ENCODE data around the gene CHRNA4.
"Not testable (repeated sequence)": the region's sequence is repeated elsewhere in the genome, so short reads cannot be mapped to it uniquely, and the experiment has no call there.

CHRNA4 gene

DNA sequence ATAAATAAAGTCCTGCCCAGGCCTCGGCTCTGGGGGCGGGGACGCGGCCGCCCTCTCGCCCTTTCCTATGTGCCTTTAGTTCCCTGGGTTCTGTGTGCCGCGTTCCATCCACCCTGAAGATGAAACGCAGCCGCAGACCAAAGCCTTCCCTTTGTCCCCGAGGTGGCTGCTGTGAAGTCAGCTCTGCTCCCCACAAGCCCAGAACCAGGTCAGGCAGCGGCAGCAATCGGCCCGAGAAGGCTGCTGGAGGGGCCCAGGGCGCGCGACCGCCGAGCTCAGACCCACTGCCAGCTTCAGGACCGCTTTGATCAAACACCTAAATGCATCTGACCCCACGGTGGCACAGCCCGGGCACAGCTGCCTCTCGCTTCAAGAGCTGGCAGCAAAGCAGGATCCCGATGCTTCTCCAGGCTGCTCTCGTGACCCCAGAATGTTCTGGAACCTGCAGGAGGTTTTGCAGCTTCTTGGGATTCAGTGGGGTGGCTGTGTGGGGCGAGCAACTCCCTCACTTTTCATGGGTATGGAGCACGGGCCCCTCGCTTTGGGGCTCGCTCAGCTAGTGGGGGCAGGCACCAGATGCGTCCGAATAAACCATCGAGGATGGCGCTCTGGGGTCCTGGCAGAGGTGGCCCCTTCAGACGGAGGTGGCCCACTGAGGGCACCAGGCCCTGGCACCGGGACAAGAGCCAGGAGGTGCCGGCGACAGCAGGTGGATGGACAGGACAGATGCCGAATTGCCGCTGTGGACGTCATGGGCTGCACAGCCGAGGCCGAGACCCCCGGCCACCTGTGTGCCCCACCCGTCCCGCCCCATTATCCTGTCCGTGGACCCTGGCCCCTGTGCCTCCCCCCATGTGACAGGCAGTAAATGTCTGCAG is 13.0 kb downstream of the CHRNA4 start:
- DNase-seq, result no peak

- no peak for DNase-seq
These were observed 13.9 kb downstream of the CHRNA4 start for GRCh38 chr20:63347081-63347741.

DNA sequence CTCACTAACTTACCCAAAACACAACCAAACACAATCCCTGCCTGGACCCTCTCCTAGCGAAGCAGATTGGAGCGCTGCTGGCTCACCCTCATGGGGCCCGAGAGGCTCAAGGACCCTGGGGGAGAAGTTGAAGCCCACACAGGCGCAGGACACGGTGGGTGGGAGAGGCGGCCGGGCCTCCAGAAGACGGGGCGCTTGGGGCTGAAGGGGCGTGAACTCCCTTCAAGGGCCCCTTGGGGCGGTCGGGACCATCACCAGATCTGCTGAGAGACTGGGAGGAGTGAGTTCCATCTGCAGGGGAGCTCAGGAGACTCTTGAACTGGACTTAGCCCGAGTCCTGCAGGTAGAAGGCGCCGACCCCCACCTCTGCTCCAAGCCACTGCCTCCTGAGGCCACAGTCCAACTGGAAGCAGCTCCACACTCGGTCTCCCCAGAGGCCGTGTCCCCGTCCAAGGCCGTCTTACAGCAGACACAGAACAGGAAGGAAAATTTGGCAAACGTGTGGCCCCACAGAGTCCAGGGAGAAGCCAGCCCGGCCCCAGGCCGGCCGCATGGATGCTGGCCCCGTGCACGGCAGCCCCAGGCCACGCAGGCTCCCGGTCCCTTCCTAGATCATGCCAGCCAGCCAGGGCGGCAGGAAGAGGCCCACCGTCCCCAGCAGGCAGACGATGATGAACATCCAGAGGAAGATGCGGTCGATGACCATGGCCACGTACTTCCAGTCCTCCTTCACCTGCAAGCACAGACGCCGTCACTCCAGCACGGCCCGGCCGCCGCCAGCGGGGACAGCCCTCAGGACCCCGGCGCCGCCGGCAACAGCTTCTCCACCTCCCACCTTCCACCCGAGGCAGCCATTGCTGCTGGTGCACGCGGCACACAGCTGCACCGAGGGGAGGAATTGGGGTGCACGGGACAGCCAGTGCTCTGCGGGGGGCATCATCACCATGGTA is 14.7 kb downstream of the CHRNA4 start:
- DNase-seq, result no peak

DNA sequence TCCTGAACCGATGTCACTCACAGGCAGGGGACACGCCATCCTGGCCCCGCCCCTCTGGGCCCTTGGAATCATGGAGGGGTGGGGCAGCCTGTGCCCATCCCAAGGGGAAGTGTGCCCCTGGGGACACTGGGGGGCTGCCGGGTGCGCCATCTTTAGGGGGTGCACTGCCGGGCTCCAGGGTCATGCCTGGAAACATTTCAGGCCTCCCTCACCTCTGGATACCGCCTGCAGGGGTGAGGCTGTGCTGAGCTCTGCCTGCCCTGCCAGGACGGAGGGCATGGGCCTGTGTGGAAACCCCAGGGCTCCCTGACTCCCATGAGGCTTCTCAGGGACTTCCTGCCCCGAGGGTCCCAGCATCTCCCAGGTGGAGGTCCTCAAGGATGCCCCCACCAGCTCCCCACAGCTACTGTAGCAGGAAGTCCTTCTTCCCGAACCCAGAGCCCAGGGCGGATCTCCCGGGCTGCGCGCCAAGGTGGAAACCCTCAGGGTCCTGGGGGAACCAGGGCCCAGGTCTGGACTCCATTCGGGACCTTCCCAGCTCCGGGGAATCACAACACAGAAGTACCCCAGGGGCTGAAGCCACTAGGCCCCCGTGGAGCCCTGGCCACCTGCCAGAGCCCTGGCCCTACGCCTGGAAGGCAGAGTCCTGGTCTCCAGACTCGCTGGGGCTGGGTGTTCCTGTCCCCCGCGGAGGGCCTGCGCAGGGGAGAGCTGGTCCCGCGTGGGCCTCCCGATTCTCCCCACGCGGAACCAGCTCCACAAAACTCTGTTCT is 15.6 kb downstream of the CHRNA4 start:
- DNase-seq, result no peak

DNA sequence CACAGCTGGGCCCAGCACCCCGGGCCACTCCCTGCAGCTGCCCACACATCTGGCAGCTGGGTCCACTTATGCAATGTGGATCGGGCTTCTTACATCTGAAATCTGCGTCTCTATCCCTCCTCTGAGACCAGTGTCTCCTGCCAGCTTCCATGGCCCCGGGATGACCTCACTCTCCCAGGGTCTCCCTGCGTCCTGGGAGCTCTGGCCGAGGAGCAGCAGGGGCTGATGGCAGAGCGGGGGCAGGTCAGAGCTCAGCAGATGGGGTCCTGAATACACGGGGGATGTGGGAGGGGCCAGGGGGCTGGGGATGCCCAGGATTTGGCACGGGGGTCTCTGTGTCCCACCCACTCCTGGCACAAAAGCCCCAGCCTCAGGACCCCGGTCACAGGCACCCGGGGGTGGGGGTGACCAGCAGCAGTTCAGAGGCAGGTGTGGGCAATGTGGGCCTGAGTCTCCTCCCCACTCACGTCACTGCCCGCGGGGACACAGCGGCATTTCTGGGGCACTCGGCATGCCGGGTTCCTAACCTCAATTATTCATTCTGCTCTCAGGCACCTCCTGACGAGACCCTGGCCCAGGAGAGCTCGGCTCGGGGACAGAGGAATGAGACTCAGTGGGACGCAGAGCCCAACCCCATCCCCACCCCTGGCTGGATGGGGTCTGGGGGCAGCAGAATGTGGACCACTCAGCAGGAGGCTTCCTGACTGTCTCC is 16.4 kb downstream of the CHRNA4 start:
- DNase-seq, result no peak

DNA sequence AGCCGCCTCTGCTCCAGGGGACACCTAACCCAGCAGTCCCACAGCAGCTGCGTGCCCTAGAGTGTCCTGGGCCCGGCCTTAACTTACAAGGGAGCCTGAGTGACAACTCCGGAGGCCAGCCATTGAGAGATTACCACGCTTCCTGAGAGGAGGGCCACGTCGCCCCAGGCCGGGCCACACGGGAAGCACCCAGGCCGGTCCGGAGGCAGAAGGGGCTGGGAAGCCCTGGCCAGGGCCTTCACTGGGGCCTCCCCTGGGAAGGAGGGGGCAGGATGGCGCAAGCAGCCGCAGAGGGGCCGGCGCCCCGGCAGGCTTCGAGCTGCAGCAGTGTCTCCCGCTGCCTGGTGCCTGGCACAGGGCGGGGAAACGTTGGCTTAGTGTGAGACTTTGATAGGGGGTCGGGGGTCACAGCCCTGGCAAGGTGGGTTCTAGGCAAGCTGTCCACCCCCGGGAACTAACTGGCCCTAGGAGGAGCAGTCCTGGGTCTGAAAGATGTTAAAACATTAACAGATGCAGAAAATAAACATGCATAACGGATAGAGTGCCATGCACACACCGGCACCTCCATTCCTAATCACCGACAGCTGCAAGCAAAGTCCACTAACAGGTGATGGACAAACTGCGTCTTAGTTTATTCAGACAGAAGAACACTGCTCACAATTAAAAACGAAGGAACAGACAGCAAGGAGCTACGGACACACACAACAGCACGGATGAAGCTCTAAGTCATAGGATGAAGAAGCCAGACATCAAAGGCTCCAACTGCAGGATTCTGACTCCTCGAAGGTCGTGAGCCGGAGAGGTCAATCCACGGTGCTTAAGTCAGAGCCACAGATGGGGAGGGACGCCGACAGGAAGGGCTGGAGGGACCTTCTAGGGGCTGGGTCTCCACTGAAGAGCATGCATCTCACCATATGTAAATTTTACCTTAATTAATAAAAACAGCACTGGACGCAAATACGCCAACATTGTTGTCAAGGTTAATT is 17.4 kb downstream of the CHRNA4 start:
- no peak for DNase-seq

DNA sequence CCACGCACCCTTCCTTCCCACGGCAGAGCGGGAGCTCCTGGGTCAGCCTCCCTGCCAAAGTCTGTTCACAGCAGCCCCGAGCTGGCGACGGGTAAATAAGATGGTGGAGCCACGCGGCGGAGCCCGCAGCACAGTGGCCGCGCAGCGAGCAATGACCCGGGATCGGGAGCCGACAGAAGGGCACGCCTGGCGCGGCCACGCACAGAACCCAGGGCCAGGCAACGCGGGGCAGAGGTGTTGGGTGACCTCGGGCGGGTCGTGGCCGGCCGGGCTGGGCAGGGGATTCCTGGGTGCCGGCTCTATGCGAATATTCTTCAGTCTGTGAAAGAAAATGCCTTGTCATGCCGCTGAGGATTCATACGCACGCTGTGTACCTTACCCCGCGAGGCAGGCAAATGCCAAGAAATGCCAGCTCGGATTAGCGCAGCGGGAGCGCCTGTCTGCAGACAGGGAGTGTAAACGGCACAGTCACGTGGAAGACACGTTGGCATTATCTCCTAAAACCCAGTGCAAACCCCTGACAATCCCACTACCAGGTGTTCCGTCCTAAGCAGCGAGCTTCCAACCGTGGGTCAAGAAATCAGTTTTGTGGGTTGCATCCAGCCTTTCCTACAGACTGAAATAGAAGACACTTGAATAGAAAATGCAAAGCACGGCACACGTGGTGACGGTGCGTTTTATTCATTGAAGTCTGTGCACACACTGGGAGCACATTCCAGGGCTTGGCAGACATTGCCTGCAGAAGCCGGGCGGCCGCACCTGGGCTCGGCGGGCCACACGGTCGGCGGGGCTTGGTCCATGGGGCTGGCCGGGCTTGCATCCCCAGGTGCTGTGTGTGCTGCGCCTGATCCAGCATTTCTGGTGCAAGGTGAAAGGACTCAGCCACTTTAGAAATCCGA is 18.3 kb downstream of the CHRNA4 start:
- no peak for DNase-seq

DNA sequence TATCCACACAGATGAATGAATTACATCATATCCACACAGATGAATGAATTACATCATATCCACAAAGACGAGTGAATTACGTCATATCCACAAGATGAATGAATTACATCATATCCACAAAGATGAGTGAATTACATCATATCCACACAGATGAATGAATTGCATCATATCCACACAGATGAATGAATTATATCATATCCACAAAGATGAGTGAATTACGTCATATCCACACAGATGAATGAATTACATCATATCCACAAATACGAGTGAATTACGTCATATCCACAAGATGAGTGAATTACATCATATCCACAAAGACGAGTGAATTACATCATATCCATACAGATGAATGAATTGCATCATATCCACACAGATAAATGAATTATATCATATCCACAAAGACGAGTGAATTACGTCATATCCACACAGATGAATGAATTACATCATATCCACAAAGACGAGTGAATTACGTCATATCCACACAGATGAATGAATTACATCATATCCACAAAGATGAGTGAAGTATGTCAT is 20.9 kb downstream of the CHRNA4 start:
- DNase-seq, result not testable (repeated sequence)

DNA sequence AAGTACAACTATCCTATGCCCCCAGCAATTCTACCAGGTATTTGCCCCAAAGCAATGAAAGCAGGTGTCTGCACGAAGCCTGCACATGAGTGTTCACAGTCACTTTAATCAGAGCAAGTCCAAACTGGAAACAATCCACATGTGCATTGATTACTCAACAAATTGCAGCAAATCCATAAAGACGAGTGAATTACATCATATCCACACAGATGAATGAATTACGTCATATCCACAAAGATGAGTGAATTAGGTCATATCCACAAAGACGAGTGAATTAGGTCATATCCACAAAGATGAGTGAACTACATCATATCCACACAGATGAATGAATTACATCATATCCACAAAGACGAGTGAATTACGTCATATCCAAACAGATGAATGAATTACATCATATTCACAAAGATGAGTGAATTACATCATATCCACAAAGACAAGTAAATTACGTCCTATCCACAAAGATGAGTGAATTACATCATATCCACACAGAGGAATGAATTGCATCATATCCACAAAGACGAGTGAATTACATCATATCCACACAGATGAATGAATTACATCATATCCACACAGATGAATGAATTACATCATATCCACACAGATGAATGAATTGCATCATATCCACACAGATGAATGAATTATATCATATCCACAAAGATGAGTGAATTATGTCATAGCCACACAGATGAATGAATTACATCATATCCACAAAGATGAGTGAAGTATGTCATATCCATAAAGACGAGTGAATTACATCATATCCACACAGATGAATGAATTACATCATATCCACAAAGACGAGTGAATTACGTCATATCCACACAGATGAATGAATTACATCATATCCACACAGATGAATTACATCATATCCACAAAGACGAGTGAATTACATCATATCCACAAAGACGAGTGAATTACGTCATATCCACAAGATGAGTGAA is 21.7 kb downstream of the CHRNA4 start:
- not testable (repeated sequence) for DNase-seq

- no peak for DNase-seq
These were observed 23.2 kb downstream of the CHRNA4 start for GRCh38 chr20:63337786-63338420.

GRCh38 chr20:63336232-63336752 is 24.9 kb downstream of the CHRNA4 start:
- DNase-seq, result no peak

GRCh38 chr20:63335711-63336110 is 25.4 kb downstream of the CHRNA4 start:
- DNase-seq, result no peak

DNA sequence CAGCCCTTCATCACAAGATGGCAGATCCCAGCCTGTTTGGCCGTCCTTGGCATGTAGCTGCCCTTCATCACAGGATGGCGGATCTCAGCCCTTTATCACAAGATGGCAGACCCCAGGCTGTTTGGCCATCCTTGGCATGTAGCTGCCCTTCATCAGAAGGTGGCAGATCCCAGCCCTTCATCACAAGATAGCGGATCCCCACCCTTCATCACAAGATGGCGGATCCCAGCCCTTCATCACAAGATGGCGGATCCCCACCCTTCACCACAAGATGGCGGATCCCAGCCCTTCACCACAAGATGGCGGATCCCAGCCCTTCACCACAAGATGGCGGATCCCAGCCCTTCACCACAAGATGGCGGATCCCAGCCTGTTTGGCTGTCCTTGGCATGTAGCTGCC is 26.1 kb downstream of the CHRNA4 start:
- DNase-seq, result not testable (repeated sequence)

DNA sequence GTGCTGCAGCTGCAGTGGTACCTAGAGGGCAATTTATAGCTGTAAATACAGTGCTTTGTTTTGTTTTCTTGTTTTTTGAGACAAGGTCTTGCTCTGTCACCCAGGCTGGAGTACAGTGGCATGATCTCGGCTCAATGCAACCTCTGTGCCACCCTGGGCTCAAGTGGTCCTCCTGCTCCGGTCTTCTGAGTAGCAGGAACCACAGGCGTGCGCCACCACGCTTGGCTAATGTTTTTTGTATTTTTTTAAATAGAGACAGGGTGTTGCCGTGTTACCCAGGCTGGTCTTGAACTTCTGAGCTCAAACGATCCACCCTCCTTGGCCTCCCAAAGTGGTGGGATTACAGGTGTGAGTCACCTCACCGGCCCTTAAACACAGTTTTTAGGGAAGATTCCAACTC is 26.8 kb downstream of the CHRNA4 start:
- DNase-seq, result no peak

- no peak for DNase-seq
These were observed 27.8 kb downstream of the CHRNA4 start for GRCh38 chr20:63333241-63333836.

- no peak for DNase-seq
These were observed 28.5 kb downstream of the CHRNA4 start for GRCh38 chr20:63332488-63333240.
